Liver (tissue), 9 donors: Measurements from ENCODE around the gene SGK1. TPM values are rescaled to one million over a fixed set of nuclear protein-coding genes. Genes with fewer than 3 reads are reported as not detected.

Experiments used
- DNase-seq: peaks from one replicate; pipeline ENCODE4 v3.0.0-alpha.2; 2017; ENCODE audit warnings: low spot score
- H3K27ac ChIP-seq, 2 donors: one replicate each; pipeline ENCODE4 v1.7.0; 2013; ENCODE audit warnings: inconsistent platforms in 2 of 2, low read length in 2 of 2, control low read depth in 1 of 2, low read depth in 1 of 2, mild to moderate bottlenecking in 1 of 2
- H3K27me3 ChIP-seq, 4 donors: one replicate each; pipeline versions ENCODE4 v1.6.1 to v1.7.0; 2013; ENCODE audit warnings: low read length in 3 of 4, inconsistent platforms in 1 of 4, mild to moderate bottlenecking in 1 of 4, moderate library complexity in 1 of 4; ENCODE audit not compliant: control insufficient read depth in 4 of 4, insufficient read depth in 4 of 4
- H3K36me3 ChIP-seq, 4 donors: one replicate each; pipeline versions ENCODE4 v1.6.1 to v1.7.0; 2013; ENCODE audit warnings: low read length in 3 of 4, mild to moderate bottlenecking in 3 of 4, low read depth in 1 of 4, moderate library complexity in 1 of 4; ENCODE audit not compliant: control insufficient read depth in 4 of 4, insufficient read depth in 3 of 4
- H3K4me1 ChIP-seq, 4 donors: one replicate each; pipeline versions ENCODE4 v1.6.1 to v1.7.0; 2013; ENCODE audit warnings: low read length in 3 of 4, mild to moderate bottlenecking in 3 of 4, moderate library complexity in 1 of 4; ENCODE audit not compliant: control insufficient read depth in 4 of 4, insufficient read depth in 4 of 4
- H3K4me3 ChIP-seq, 3 donors: one replicate each; pipeline versions ENCODE4 v1.6.1 to v1.7.0; 2013; ENCODE audit warnings: low read length in 3 of 3, control low read depth in 1 of 3, low read depth in 1 of 3, mild to moderate bottlenecking in 1 of 3
- H3K9ac ChIP-seq, 2 donors: one replicate each; pipeline ENCODE4 v1.7.0; 2013; ENCODE audit warnings: low read length in 2 of 2, mild to moderate bottlenecking in 2 of 2, moderate library complexity in 2 of 2, control low read depth in 1 of 2, low read depth in 1 of 2
- H3K9me3 ChIP-seq, 4 donors: one replicate each; pipeline versions ENCODE4 v1.6.1 to v1.7.0; 2013; ENCODE audit warnings: low read length in 3 of 4; ENCODE audit not compliant: control insufficient read depth in 4 of 4
- ATF3 ChIP-seq: IDR thresholded peaks from 2 replicates; pipeline ENCODE4 v1.6.1; 2016; ENCODE audit warnings: antibody characterized with exemption
- EGR1 ChIP-seq, 2 donors: IDR thresholded peaks; 2 replicates each; pipeline ENCODE4 v1.6.1; 2016 to 2018; ENCODE audit warnings: antibody characterized with exemption in 2 of 2, low read depth in 2 of 2
- FOXA1 ChIP-seq: IDR thresholded peaks from 2 replicates; pipeline ENCODE4 v1.6.1; 2016; ENCODE audit warnings: antibody characterized with exemption
- FOXA2 ChIP-seq: IDR thresholded peaks from 2 replicates; pipeline ENCODE4 v1.6.1; 2016; ENCODE audit warnings: antibody characterized with exemption
- GABPA ChIP-seq, 2 donors: IDR thresholded peaks in 1 of 2; conservative IDR thresholded peaks in 1 of 2; 2 replicates each; pipeline ENCODE4 v1.6.1; 2016; ENCODE audit warnings: antibody characterized with exemption in 2 of 2, mild to moderate bottlenecking in 1 of 2, moderate library complexity in 1 of 2
- HNF4A ChIP-seq, 2 donors: conservative IDR thresholded peaks; 2 replicates each; pipeline ENCODE4 v1.6.1; 2016; ENCODE audit warnings: antibody characterized with exemption in 2 of 2, mild to moderate bottlenecking in 2 of 2
- HNF4G ChIP-seq: IDR thresholded peaks from 2 replicates; pipeline ENCODE4 v1.6.1; 2016; ENCODE audit warnings: antibody characterized with exemption
- JUND ChIP-seq, 2 donors: IDR thresholded peaks; 2 replicates each; pipeline ENCODE4 v1.6.1; 2016; ENCODE audit warnings: antibody characterized with exemption in 2 of 2
- NR2F2 ChIP-seq: IDR thresholded peaks from 2 replicates; pipeline ENCODE4 v1.6.1; 2016; ENCODE audit warnings: antibody characterized with exemption
- RAD21 ChIP-seq, 2 donors: IDR thresholded peaks; 2 replicates each; pipeline ENCODE4 v1.6.1; 2016; ENCODE audit warnings: antibody characterized with exemption in 2 of 2, mild to moderate bottlenecking in 2 of 2
- REST ChIP-seq: IDR thresholded peaks from 2 replicates; pipeline ENCODE4 v1.6.1; 2016; ENCODE audit warnings: antibody characterized with exemption, mild to moderate bottlenecking
- RXRA ChIP-seq, 2 donors: IDR thresholded peaks; 2 replicates each; pipeline ENCODE4 v1.6.1; 2017 to 2018; ENCODE audit warnings: antibody characterized with exemption in 2 of 2, mild to moderate bottlenecking in 1 of 2
- SP1 ChIP-seq: IDR thresholded peaks from 2 replicates; pipeline ENCODE4 v1.6.1; 2018; ENCODE audit warnings: antibody characterized with exemption, mild to moderate bottlenecking
- TAF1 ChIP-seq: conservative IDR thresholded peaks from 2 replicates; pipeline ENCODE4 v1.6.1; 2016; ENCODE audit warnings: antibody characterized with exemption, mild to moderate bottlenecking
- YY1 ChIP-seq: IDR thresholded peaks from 2 replicates; pipeline ENCODE4 v1.6.1; 2016; ENCODE audit warnings: antibody characterized with exemption, mild to moderate bottlenecking
- ZBTB33 ChIP-seq: IDR thresholded peaks from 2 replicates; pipeline ENCODE4 v1.6.1; 2016; ENCODE audit warnings: antibody characterized with exemption
- WGBS: extraction: QIAGEN DNeasy Blood & Tissue Kit; methylation state at CpG from one replicate; pipeline ENCODE4 v1.1.7; 2013; 5-methylcytosine and 5-hydroxymethylcytosine counted together
- polyA plus RNA-seq, 2 donors: library from polyadenylated mRNA; stranded (reverse) in 1 of 2; unstranded in 1 of 2; fragments of 200-250 nt in 1 of 2; fragments of >200 nt in 1 of 2; fragmentation: Nextera tagmentation in 1 of 2; extraction: Ambion mirVana in 1 of 2; gene quantifications; one replicate each; pipeline versions ENCODE4 v1.2.1 to v1.2.3, GENCODE V29; 2013 to 2015
- total RNA-seq, 2 donors: library from RNA; depleted of rRNA; stranded (reverse); fragments of >200 nt; gene quantifications; one replicate each; pipeline ENCODE4 v1.2.3, GENCODE V29; 2014
- TF ChIP-seq, protein P1 (sequence below): IDR thresholded peaks from 2 replicates; pipeline ENCODE4 v1.6.1; 2016; ENCODE audit warnings: antibody characterized with exemption
- TF ChIP-seq, protein P2 (sequence below): fragments of 150-350 bp; IDR thresholded peaks from 2 replicates; pipeline ENCODE4 v1.5.1; 2017; ENCODE audit warnings: improper control_type of control experiment, low read depth, low read length; ENCODE audit not compliant: missing input control
- donor health status: healthy.
- donor health status: healthy.
- donor health status: healthy.
- donor health status: healthy.
- donor health status: healthy.

Gene SGK1
- total and polyA plus RNA-seq, 4 donors = 28.0 to 113 (median 35.4) TPM

- no peaks in the 10 kb centered on the region for H3K27me3 ChIP-seq
- WGBS = 95% methylated on average over 5 of the region's 5 CpGs
- H3K9me3 ChIP-seq = no peaks in the 10 kb centered on the region
- peaks cover 0 to 3% (median 3%) of the 10 kb centered on the region in 4 donors for H3K4me1 ChIP-seq
- H3K9ac ChIP-seq = no peak overlapping the region
- no peak overlapping the region for H3K4me3 ChIP-seq
- H3K36me3 ChIP-seq = no peaks in the 10 kb centered on the region
- no peak overlapping the region for H3K27ac ChIP-seq
- DNase-seq = no peak
- TF ChIP-seq TAF1 (no peak), HNF4G (no peak), RAD21 (IDR thresholded peaks at IDR 0.05) (no peak), ATF3 (no peak), SP1 (no peak), REST (no peak), ZBTB33 (no peak), YY1 (no peak), EGR1 (IDR thresholded peaks at IDR 0.05; ENCODE audit: low read depth in 2 of 2) (no peak), NR2F2 (no peak), FOXA2 (no peak), FOXA1 (no peak), RXRA (IDR thresholded peaks at IDR 0.05) (no peak), GABPA (IDR thresholded peaks at IDR 0.05 in 1 of 2, conservative IDR thresholded peaks at IDR 0.05 in 1 of 2) (no peak), JUND (IDR thresholded peaks at IDR 0.05) (no peak), HNF4A (conservative IDR thresholded peaks at IDR 0.05) (no peak)
- TF ChIP-seq, protein P1, sequence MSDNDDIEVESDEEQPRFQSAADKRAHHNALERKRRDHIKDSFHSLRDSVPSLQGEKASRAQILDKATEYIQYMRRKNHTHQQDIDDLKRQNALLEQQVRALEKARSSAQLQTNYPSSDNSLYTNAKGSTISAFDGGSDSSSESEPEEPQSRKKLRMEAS = no peak
- TF ChIP-seq, protein P2, sequence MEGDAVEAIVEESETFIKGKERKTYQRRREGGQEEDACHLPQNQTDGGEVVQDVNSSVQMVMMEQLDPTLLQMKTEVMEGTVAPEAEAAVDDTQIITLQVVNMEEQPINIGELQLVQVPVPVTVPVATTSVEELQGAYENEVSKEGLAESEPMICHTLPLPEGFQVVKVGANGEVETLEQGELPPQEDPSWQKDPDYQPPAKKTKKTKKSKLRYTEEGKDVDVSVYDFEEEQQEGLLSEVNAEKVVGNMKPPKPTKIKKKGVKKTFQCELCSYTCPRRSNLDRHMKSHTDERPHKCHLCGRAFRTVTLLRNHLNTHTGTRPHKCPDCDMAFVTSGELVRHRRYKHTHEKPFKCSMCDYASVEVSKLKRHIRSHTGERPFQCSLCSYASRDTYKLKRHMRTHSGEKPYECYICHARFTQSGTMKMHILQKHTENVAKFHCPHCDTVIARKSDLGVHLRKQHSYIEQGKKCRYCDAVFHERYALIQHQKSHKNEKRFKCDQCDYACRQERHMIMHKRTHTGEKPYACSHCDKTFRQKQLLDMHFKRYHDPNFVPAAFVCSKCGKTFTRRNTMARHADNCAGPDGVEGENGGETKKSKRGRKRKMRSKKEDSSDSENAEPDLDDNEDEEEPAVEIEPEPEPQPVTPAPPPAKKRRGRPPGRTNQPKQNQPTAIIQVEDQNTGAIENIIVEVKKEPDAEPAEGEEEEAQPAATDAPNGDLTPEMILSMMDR = no peak
Observed at GRCh38 chr6:134261766-134262165, 56.1 kb downstream of the SGK1 start.
